Smooth muscle cell (in vitro differentiated cells): ENCODE measurements around the gene COMMD9. TPM values are rescaled to one million over a fixed set of nuclear protein-coding genes. Genes with fewer than 3 reads are reported as not detected.

ENCODE experiments used
- DNase-seq: peaks from one replicate; lab custom pipeline; 2025; ENCODE audit not compliant: unreplicated experiment; lab: John Stamatoyannopoulos, UW
- H2AFZ ChIP-seq: fragments of 200-600 bp; sonication (generic); 2 replicates; pipeline ENCODE4 v1.6.0; 2016; ENCODE audit warnings: antibody characterized with exemption, low read depth, mild to moderate bottlenecking
- H3F3A ChIP-seq: fragments of 200-600 bp; sonication (generic); 2 replicates; pipeline ENCODE4 v1.6.0; 2017; ENCODE audit warnings: antibody characterized with exemption, low read depth
- H3K27ac ChIP-seq: fragments of 200-600 bp; sonication (generic); 2 replicates; pipeline ENCODE4 v1.5.1; 2016; ENCODE audit warnings: low read depth, mild to moderate bottlenecking
- H3K27me3 ChIP-seq: fragments of 200-600 bp; sonication (generic); 2 replicates; pipeline ENCODE4 v1.6.1; 2016; ENCODE audit warnings: low read depth, mild to moderate bottlenecking
- H3K36me3 ChIP-seq: fragments of 200-600 bp; sonication (generic); 2 replicates; pipeline ENCODE4 v1.5.1; 2016; ENCODE audit warnings: low read depth
- H3K4me1 ChIP-seq: fragments of 200-600 bp; sonication (generic); 2 replicates; pipeline ENCODE4 v1.5.1; 2016; ENCODE audit warnings: low read depth
- H3K4me2 ChIP-seq: fragments of 200-600 bp; sonication (generic); 2 replicates; pipeline ENCODE4 v1.6.0; 2016; ENCODE audit warnings: mild to moderate bottlenecking
- H3K4me3 ChIP-seq: fragments of 200-600 bp; sonication (generic); 2 replicates; pipeline ENCODE4 v1.5.1; 2016; ENCODE audit warnings: mild to moderate bottlenecking
- H3K79me2 ChIP-seq: fragments of 200-600 bp; sonication (generic); 2 replicates; pipeline ENCODE4 v1.6.0; 2016; ENCODE audit warnings: low read depth, mild to moderate bottlenecking
- H3K9ac ChIP-seq: fragments of 200-600 bp; sonication (generic); 2 replicates; pipeline ENCODE4 v1.6.0; 2016; ENCODE audit warnings: low read depth
- H3K9me3 ChIP-seq: fragments of 200-600 bp; sonication (generic); replicated peaks from 2 replicates; pipeline ENCODE4 v1.5.1; 2016; ENCODE audit warnings: low read depth
- H4K20me1 ChIP-seq: fragments of 200-600 bp; sonication (generic); 2 replicates; pipeline ENCODE4 v1.6.0; 2016; ENCODE audit warnings: low read depth
- CTCF ChIP-seq: fragments of 200-600 bp; sonication (generic); IDR thresholded peaks from 2 replicates; pipeline ENCODE4 v1.5.1; 2017; ENCODE audit warnings: borderline replicate concordance, mild to moderate bottlenecking, antibody characterized with exemption; ENCODE audit not compliant: insufficient read depth, poor library complexity, severe bottlenecking
- WGBS: methylation state at CpG from one replicate; pipeline ENCODE4 v1.1.7; 2016; ENCODE audit warnings: low lambda C conversion rate; 5-methylcytosine and 5-hydroxymethylcytosine counted together
- polyA plus RNA-seq: library from polyadenylated mRNA; unstranded; fragments of >200 nt; fragmentation: Nextera tagmentation; extraction: Ambion mirVana; gene quantifications from 2 replicates; pipeline ENCODE4 v1.2.1, GENCODE V29; 2016
- total RNA-seq: library from RNA; depleted of rRNA; stranded (reverse); fragments of >200 nt; gene quantifications from 2 replicates; pipeline ENCODE4 v1.2.3, GENCODE V29; 2014

COMMD9 gene
- total and polyA plus RNA-seq, 2 experiments from 2014 or later = 35.9 to 83.0 TPM

GRCh38 chr11:36270701-36271100 lies 18.5 kb downstream of the COMMD9 start:
- Histone ChIP-seq H3K9me3 (no peaks in the 10 kb centered on the region), H3K4me3 (no peak overlapping the region), H3K27ac (no peak overlapping the region), H3K27me3 (peaks cover 6% of the 10 kb centered on the region), H2AFZ (no peak overlapping the region), H3K4me2 (no peak overlapping the region), H3F3A (no peaks in the 10 kb centered on the region), H4K20me1 (no peaks in the 10 kb centered on the region), H3K9ac (no peak overlapping the region), H3K79me2 (no peaks in the 10 kb centered on the region), H3K4me1 (peaks cover 5% of the 10 kb centered on the region), H3K36me3 (peaks cover 4% of the 10 kb centered on the region)
- no peak for DNase-seq
- TF ChIP-seq CTCF = no peak
- WGBS = 95% methylated on average over 9 of the region's 9 CpGs

- no peaks in the 10 kb centered on the region for H3K36me3 ChIP-seq
- DNase-seq = no peak
- no peak for TF ChIP-seq CTCF
- H3K27ac ChIP-seq = no peak overlapping the region
- H3K27me3 ChIP-seq = peaks cover 11% of the 10 kb centered on the region
- no peaks in the 10 kb centered on the region for H4K20me1 ChIP-seq
- WGBS = 73% methylated on average over 8 of the region's 8 CpGs
- H3K9ac ChIP-seq = no peak overlapping the region
- no peaks in the 10 kb centered on the region for H3K9me3 ChIP-seq
- H3K4me2 ChIP-seq = no peak overlapping the region
- peaks cover 5% of the 10 kb centered on the region for H3K4me1 ChIP-seq
- no peak overlapping the region for H3K4me3 ChIP-seq
- no peak overlapping the region for H2AFZ ChIP-seq
- no peaks in the 10 kb centered on the region for H3F3A ChIP-seq
- H3K79me2 ChIP-seq = no peaks in the 10 kb centered on the region
Measured at GRCh38 chr11:36268337-36268985, 20.8 kb downstream of the COMMD9 start.

- H3K4me1 ChIP-seq = peaks cover 5% of the 10 kb centered on the region
- no peaks in the 10 kb centered on the region for H3F3A ChIP-seq
- no peak overlapping the region for H3K9ac ChIP-seq
- H3K9me3 ChIP-seq = no peaks in the 10 kb centered on the region
- H2AFZ ChIP-seq = no peak overlapping the region
- no peak for DNase-seq
- no peaks in the 10 kb centered on the region for H3K36me3 ChIP-seq
- 59% methylated on average over 5 of the region's 5 CpGs for WGBS
- no peak overlapping the region for H3K27ac ChIP-seq
- TF ChIP-seq CTCF = no peak
- H3K27me3 ChIP-seq = peaks cover 15% of the 10 kb centered on the region
- H4K20me1 ChIP-seq = no peaks in the 10 kb centered on the region
- no peaks in the 10 kb centered on the region for H3K79me2 ChIP-seq
- no peak overlapping the region for H3K4me2 ChIP-seq
- H3K4me3 ChIP-seq = no peak overlapping the region
Measured at GRCh38 chr11:36266767-36267166, 22.5 kb downstream of the COMMD9 start.
